ENCODE measurements around the gene BCDIN3D.
A peak's percentile ranks its signal among the peaks of the same experiment; 100 is the strongest.
"Not testable (repeated sequence)": the region's sequence is repeated elsewhere in the genome, so short reads cannot be mapped to it uniquely, and the experiment has no call there.

The BCDIN3D gene

GRCh38 chr12:49871263-49871561, 28.3 kb upstream of the BCDIN3D start:
- H3K4me1 Mint-ChIP-seq = peaks cover 3% of the 10 kb centered on the region
- peaks cover 7% of the 10 kb centered on the region for H3K27me3 Mint-ChIP-seq
- DNase-seq (ENCODE audit: low spot score in 2 of 2) (no peak), ATAC-seq (ENCODE audit: low read depth) (no peak)
- no peak overlapping the region for H3K4me3 Mint-ChIP-seq
- no peak overlapping the region for H3K27ac Mint-ChIP-seq
- H3K36me3 Mint-ChIP-seq = no peaks in the 10 kb centered on the region
- no peaks in the 10 kb centered on the region for H3K9me3 Mint-ChIP-seq

DNA sequence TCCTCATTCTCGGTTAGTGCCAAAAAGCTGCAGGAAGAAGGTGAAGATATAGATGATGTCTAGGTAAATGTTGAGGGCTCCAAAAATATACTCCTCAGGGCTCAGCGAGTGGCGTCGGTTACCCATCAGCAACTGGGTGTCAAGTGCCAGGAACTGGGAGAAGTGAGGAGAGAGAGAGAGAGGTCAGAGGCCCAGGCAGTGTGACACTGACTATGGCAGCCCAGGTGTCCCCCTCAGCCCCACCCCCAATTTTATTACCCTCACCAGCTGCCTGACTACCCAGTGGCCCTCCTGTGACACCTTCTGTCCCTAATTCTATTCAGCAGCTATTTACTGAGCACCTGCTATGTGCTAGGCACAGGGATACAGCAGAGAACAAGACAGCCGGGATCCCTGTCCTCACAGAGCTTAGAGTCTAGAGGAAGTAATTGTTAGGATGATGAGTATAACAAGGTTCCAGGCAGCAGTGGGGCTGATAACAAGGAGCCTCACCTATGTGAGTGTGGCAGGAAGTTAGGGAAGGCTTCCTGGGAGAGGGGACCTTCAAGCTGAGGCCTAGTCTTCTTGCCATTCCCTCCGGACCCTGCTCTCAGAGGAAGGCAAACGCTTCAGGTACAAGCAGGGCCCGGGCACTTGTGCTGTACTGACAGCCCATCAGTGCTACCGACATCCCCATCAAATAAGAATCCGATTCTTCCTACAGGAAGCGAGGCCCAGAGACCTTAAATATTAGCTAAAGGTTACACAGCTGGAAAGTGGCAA, 27.8 kb upstream of the BCDIN3D start:
- H3K27me3 Mint-ChIP-seq = peaks cover 10% of the 10 kb centered on the region
- peaks cover 3% of the 10 kb centered on the region for H3K4me1 Mint-ChIP-seq
- DNase-seq (ENCODE audit: low spot score in 2 of 2) (no peak), ATAC-seq (ENCODE audit: low read depth) (no peak)
- no peak overlapping the region for H3K27ac Mint-ChIP-seq
- no peaks in the 10 kb centered on the region for H3K9me3 Mint-ChIP-seq
- no peak overlapping the region for H3K4me3 Mint-ChIP-seq
- no peaks in the 10 kb centered on the region for H3K36me3 Mint-ChIP-seq

- no peaks in the 10 kb centered on the region for H3K9me3 Mint-ChIP-seq
- no peak overlapping the region for H3K27ac Mint-ChIP-seq
- DNase-seq (ENCODE audit: low spot score in 2 of 2) (no peak), ATAC-seq (ENCODE audit: low read depth) (no peak)
- no peak overlapping the region for H3K4me3 Mint-ChIP-seq
- H3K36me3 Mint-ChIP-seq = no peaks in the 10 kb centered on the region
- peaks cover 12% of the 10 kb centered on the region for H3K27me3 Mint-ChIP-seq
- H3K4me1 Mint-ChIP-seq = peaks cover 3% of the 10 kb centered on the region
Observed at GRCh38 chr12:49869816-49870500, 27.1 kb upstream of the BCDIN3D start.

DNA sequence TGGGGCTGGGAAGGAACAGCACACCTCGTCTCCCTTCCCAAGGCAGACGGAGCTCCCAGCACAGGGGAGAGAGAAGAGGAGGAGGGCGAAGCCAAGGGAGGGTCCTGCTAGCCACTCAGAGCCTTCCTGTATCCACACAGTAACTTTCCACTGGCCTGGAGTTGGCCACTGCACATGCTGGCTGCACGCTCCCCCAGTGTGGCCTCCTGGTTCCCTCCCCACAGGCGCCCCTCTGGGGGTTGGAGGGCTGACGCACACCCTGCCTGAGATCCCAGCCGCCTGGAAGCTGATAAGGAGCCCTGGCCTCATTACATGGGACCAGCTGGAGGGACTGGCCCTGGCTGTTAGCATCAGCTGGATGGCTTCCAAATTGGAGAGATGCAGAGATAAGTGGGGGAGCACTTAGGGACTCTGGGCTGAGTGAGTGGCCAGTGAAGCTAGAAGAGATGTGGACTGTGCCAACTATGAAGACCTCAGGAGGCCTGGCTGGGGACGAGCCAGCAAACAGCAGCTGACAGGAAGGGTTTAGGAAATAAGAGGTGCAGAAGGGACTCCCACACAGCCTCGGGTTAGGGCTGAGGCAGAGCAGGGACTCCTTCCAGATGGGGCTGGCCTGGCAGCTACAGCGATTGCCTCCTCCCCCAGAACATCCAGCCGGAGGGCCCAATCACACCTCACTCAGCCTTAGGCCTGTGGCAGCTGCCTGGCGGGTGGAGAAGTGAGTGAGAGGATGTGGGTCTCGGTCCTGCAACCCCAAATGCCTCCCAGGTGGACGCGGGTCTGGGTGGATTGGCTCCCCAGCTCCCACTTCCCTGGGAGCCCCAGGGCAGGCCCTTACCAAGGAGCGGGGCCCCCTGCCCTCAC, 26.3 kb upstream of the BCDIN3D start:
- H3K27me3 Mint-ChIP-seq = peaks cover 15% of the 10 kb centered on the region
- H3K4me3 Mint-ChIP-seq = no peak overlapping the region
- H3K36me3 Mint-ChIP-seq = no peaks in the 10 kb centered on the region
- DNase-seq (ENCODE audit: low spot score in 2 of 2) = no peak
- H3K9me3 Mint-ChIP-seq = no peaks in the 10 kb centered on the region
- H3K27ac Mint-ChIP-seq = no peak overlapping the region
- peaks cover 3% of the 10 kb centered on the region for H3K4me1 Mint-ChIP-seq
- ATAC-seq (ENCODE audit: low read depth) = no peak

DNA sequence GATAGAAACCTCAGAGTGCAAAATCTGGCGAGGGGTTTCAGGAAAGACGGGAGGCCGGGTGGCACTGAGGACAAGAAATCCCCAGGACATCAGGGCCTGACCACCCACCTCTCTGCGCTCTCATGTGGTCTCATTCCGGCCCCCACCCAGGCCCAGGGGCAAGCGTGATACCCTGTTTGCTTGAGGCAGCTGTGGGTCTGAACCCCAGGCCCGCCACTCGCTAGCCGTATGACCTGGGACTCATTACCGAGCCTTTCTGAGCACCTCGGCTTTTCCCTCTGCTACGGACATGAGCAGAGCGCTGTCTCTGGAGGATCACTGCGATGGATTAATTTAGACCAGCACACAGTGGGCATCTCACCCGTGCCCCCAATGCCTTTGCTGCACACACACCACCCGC, 25.5 kb upstream of the BCDIN3D start:
- Mint-ChIP-seq H3K4me1 (peaks cover 3% of the 10 kb centered on the region), H3K9me3 (no peaks in the 10 kb centered on the region), H3K27me3 (peaks cover 15% of the 10 kb centered on the region), H3K4me3 (no peak overlapping the region), H3K27ac (no peak overlapping the region), H3K36me3 (no peaks in the 10 kb centered on the region)
- no peak for DNase-seq (ENCODE audit: low spot score in 2 of 2)
- ATAC-seq (ENCODE audit: low read depth) = no peak

GRCh38 chr12:49867570-49868341, 24.9 kb upstream of the BCDIN3D start:
- Mint-ChIP-seq H3K27me3 (peaks cover 15% of the 10 kb centered on the region), H3K4me3 (no peak overlapping the region), H3K36me3 (no peaks in the 10 kb centered on the region), H3K4me1 (peaks cover 3% of the 10 kb centered on the region), H3K9me3 (no peaks in the 10 kb centered on the region), H3K27ac (no peak overlapping the region)
- no peak for ATAC-seq (ENCODE audit: low read depth)
- no peak for DNase-seq (ENCODE audit: low spot score in 2 of 2)

DNA sequence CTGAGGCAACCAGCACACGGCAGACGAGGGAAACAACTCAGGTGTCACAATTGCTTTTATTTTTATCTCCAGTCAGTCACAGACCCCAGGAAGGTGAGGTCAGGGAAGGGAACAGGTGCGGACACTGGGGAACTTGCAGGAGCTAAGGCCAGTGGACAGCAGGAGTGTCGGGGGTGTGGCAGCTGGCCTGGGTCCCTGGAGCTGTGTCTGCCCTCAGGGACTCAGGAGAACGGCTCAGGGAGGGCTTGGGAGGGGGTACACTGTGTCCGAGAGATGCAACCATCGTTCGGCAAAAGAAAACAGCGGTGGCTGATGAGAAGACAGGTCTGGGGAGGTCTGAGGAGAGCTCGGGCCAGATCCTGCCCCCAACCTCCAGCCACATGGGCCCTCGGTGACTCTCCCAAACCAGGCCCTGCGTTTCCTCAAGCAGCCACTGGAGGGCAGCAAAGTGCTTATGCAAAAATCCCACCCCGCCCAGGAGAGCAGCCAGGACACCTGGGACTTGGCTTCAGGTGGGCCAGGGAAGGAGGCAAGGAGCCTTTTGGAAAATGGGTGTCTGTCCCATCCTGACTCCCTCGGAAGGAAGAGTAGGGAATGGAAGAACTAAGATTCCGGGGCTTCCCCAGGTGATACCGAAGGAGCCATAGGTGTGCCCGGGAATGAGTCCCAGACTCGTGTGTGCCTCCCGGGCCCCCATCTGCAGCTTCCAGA, 24.1 kb upstream of the BCDIN3D start:
- Mint-ChIP-seq H3K27me3 (peaks cover 15% of the 10 kb centered on the region), H3K4me1 (peaks cover 3% of the 10 kb centered on the region), H3K4me3 (no peak overlapping the region), H3K36me3 (no peaks in the 10 kb centered on the region), H3K27ac (no peak overlapping the region), H3K9me3 (no peaks in the 10 kb centered on the region)
- peak; percentile 73 to 88 for DNase-seq (ENCODE audit: low spot score in 2 of 2)
- peak; percentile 81 for ATAC-seq (ENCODE audit: low read depth)

GRCh38 chr12:49865782-49866135, 22.9 kb upstream of the BCDIN3D start:
- no peak overlapping the region for H3K4me3 Mint-ChIP-seq
- ATAC-seq (ENCODE audit: low read depth) (no peak), DNase-seq (ENCODE audit: low spot score in 2 of 2) (no peak)
- peaks cover 3% of the 10 kb centered on the region for H3K4me1 Mint-ChIP-seq
- H3K36me3 Mint-ChIP-seq = no peaks in the 10 kb centered on the region
- peaks cover 15% of the 10 kb centered on the region for H3K27me3 Mint-ChIP-seq
- H3K27ac Mint-ChIP-seq = no peak overlapping the region
- no peaks in the 10 kb centered on the region for H3K9me3 Mint-ChIP-seq

- Mint-ChIP-seq H3K27me3 (peaks cover 15% of the 10 kb centered on the region), H3K9me3 (no peaks in the 10 kb centered on the region), H3K4me1 (peaks cover 3% of the 10 kb centered on the region), H3K36me3 (no peaks in the 10 kb centered on the region), H3K4me3 (no peak overlapping the region), H3K27ac (no peak overlapping the region)
- ATAC-seq (ENCODE audit: low read depth) (no peak), DNase-seq (ENCODE audit: low spot score in 2 of 2) (no peak)
Observed at GRCh38 chr12:49865109-49865781, 22.3 kb upstream of the BCDIN3D start.

- H3K4me1 Mint-ChIP-seq = peaks cover 3% of the 10 kb centered on the region
- ATAC-seq (ENCODE audit: low read depth) (no peak), DNase-seq (ENCODE audit: low spot score in 2 of 2) (no peak)
- no peak overlapping the region for H3K4me3 Mint-ChIP-seq
- no peak overlapping the region for H3K27ac Mint-ChIP-seq
- H3K9me3 Mint-ChIP-seq = no peaks in the 10 kb centered on the region
- H3K36me3 Mint-ChIP-seq = no peaks in the 10 kb centered on the region
- H3K27me3 Mint-ChIP-seq = peaks cover 15% of the 10 kb centered on the region
Observed at GRCh38 chr12:49864798-49865090, 21.8 kb upstream of the BCDIN3D start.

- no peak for ATAC-seq (ENCODE audit: low read depth)
- Mint-ChIP-seq H3K27ac (no peak overlapping the region), H3K9me3 (no peaks in the 10 kb centered on the region), H3K4me3 (no peak overlapping the region), H3K4me1 (peaks cover 3% of the 10 kb centered on the region), H3K36me3 (no peaks in the 10 kb centered on the region), H3K27me3 (peaks cover 15% of the 10 kb centered on the region)
- DNase-seq (ENCODE audit: low spot score in 2 of 2) = no peak
Observed at GRCh38 chr12:49863946-49864797, 21.3 kb upstream of the BCDIN3D start.

GRCh38 chr12:49860921-49861320, 18.0 kb upstream of the BCDIN3D start:
- ATAC-seq (ENCODE audit: low read depth); H3K4me1 Mint-ChIP-seq; DNase-seq (ENCODE audit: low spot score in 2 of 2); H3K36me3 Mint-ChIP-seq; H3K9me3 Mint-ChIP-seq; H3K4me3 Mint-ChIP-seq; H3K27ac Mint-ChIP-seq: not testable (repeated sequence)
- H3K27me3 Mint-ChIP-seq = peaks cover 12% of the 10 kb centered on the region
